MM.1S (cell line): ENCODE measurements around the gene TRIM28.

ENCODE experiments used
- DNase-seq: peaks from one replicate; pipeline ENCODE4 v3.0.0-alpha.2; 2015
- H2AFZ ChIP-seq: fragments of 300-600 bp; sonication (generic); 2 replicates; pipeline ENCODE4 v1.6.0; 2016; ENCODE audit warnings: antibody characterized with exemption, low read length
- H3F3A ChIP-seq: fragments of 300-600 bp; sonication (generic); 2 replicates; pipeline ENCODE4 v1.6.1; 2016; ENCODE audit warnings: mild to moderate bottlenecking, antibody characterized with exemption, low read length, moderate library complexity, mixed read lengths; ENCODE audit not compliant: insufficient read depth
- H3K27ac ChIP-seq: fragments of 300-600 bp; sonication (generic); 2 replicates; pipeline ENCODE4 v1.5.1; 2016; ENCODE audit warnings: mild to moderate bottlenecking, low read length
- H3K27me3 ChIP-seq: fragments of 300-600 bp; sonication (generic); replicated peaks from 2 replicates; pipeline ENCODE4 v1.6.0; 2016; ENCODE audit warnings: low read length; ENCODE audit not compliant: insufficient read depth
- H3K36me3 ChIP-seq: fragments of 300-600 bp; sonication (generic); replicated peaks from 2 replicates; pipeline ENCODE4 v1.6.1; 2016; ENCODE audit warnings: mild to moderate bottlenecking, low read length, mixed read lengths; ENCODE audit not compliant: insufficient read depth
- H3K4me1 ChIP-seq: fragments of 300-600 bp; sonication (generic); 2 replicates; pipeline ENCODE4 v1.6.1; 2016; ENCODE audit warnings: low read length, mixed read lengths
- H3K4me2 ChIP-seq: fragments of 300-600 bp; sonication (generic); 2 replicates; pipeline ENCODE4 v1.6.0; 2016; ENCODE audit warnings: low read depth, low read length
- H3K4me3 ChIP-seq: fragments of 300-600 bp; sonication (generic); 2 replicates; pipeline ENCODE4 v1.5.1; 2016; ENCODE audit warnings: low read length, mixed read lengths
- H3K79me2 ChIP-seq: fragments of 300-600 bp; sonication (generic); 2 replicates; pipeline ENCODE4 v1.6.1; 2016; ENCODE audit warnings: mixed run types, low read length, mixed read lengths
- H3K9ac ChIP-seq: fragments of 300-600 bp; sonication (generic); 2 replicates; pipeline ENCODE4 v1.6.1; 2016; ENCODE audit warnings: low read length, mixed read lengths
- H3K9me2 ChIP-seq: fragments of 300-600 bp; sonication (generic); replicated peaks from 2 replicates; pipeline ENCODE4 v1.6.1; 2016; ENCODE audit warnings: mild to moderate bottlenecking, low read length, mixed read lengths; ENCODE audit not compliant: insufficient read depth
- H3K9me3 ChIP-seq: fragments of 300-600 bp; sonication (generic); replicated peaks from 2 replicates; pipeline ENCODE4 v1.6.1; 2016; ENCODE audit warnings: mild to moderate bottlenecking, low read length, mixed read lengths; ENCODE audit not compliant: insufficient read depth
- H4K20me1 ChIP-seq: fragments of 300-600 bp; sonication (generic); 2 replicates; pipeline ENCODE4 v1.6.1; 2016; ENCODE audit warnings: mild to moderate bottlenecking, low read length, moderate library complexity, mixed read lengths; ENCODE audit not compliant: insufficient read depth
- EZH2 ChIP-seq: fragments of 300-600 bp; sonication (generic); optimal IDR thresholded peaks from 2 replicates; pipeline ENCODE3; 2017; ENCODE audit warnings: low read depth, mild to moderate bottlenecking, antibody characterized with exemption, low read length, mixed read lengths
- EZH2phosphoT487 ChIP-seq: fragments of 300-600 bp; sonication (generic); IDR thresholded peaks from 2 replicates; pipeline ENCODE4 v1.6.1; 2018; ENCODE audit warnings: antibody characterized with exemption, low read length
- TF ChIP-seq, protein P1 (sequence below): fragments of 300-600 bp; sonication (generic); IDR thresholded peaks from 2 replicates; pipeline ENCODE4 v1.5.1; 2016; ENCODE audit warnings: antibody characterized with exemption, low read length, mixed read lengths

TRIM28 gene

DNA sequence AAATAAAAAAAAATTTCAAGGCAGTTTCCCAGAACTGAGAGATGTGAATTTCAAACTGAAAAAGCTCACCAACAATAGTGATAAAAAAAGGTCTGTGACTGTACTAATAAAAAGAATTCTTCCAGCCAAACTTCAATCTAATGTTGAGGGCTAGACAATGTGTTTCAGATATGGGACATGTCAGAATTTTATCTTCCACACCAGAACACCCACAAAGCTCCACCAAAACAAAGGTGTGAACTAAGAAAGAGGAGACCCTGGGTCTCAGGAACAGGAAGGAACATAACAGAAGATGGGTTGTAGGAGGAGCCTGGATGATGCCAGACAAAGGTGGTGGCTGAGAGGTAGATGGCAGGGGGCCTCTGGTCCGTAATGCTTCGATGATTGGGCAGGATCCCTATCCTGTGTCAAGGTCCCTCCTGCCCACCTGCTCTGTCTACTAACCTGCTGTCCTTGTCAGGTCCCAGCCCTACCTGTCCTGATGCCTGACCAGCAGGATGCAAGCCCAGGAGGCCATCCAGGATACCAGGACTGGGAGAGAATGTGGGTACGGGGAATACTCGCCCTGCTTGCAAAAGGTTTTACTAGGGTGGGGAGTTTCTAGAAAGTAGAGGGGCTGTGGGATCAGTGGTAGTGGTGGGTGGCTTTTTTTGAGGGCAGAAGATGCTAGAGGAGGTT is 24.7 kb downstream of the TRIM28 start:
- Histone ChIP-seq H3K4me1 (0 out of 2 replicates have a peak, but pooled peaks cover 7% of the 10 kb centered on the region), H3K4me3 (no peak overlapping the region), H3K27ac (no peak overlapping the region), H3K27me3 (no peaks in the 10 kb centered on the region), H3K4me2 (no peak overlapping the region), H3K79me2 (0 out of 2 replicates have a peak, but pooled peaks cover 11% of the 10 kb centered on the region), H3K9ac (no peak overlapping the region), H3K9me3 (no peaks in the 10 kb centered on the region), H2AFZ (no peak overlapping the region), H3K36me3 (no peaks in the 10 kb centered on the region), H3K9me2 (no peaks in the 10 kb centered on the region), H4K20me1 (no peaks in the 10 kb centered on the region), H3F3A (peaks cover 1% of the 10 kb centered on the region)
- TF ChIP-seq EZH2phosphoT487: no peak
- TF ChIP-seq EZH2: no peak
- TF ChIP-seq, protein P1, sequence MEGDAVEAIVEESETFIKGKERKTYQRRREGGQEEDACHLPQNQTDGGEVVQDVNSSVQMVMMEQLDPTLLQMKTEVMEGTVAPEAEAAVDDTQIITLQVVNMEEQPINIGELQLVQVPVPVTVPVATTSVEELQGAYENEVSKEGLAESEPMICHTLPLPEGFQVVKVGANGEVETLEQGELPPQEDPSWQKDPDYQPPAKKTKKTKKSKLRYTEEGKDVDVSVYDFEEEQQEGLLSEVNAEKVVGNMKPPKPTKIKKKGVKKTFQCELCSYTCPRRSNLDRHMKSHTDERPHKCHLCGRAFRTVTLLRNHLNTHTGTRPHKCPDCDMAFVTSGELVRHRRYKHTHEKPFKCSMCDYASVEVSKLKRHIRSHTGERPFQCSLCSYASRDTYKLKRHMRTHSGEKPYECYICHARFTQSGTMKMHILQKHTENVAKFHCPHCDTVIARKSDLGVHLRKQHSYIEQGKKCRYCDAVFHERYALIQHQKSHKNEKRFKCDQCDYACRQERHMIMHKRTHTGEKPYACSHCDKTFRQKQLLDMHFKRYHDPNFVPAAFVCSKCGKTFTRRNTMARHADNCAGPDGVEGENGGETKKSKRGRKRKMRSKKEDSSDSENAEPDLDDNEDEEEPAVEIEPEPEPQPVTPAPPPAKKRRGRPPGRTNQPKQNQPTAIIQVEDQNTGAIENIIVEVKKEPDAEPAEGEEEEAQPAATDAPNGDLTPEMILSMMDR: no peak
- no peak for DNase-seq

DNA sequence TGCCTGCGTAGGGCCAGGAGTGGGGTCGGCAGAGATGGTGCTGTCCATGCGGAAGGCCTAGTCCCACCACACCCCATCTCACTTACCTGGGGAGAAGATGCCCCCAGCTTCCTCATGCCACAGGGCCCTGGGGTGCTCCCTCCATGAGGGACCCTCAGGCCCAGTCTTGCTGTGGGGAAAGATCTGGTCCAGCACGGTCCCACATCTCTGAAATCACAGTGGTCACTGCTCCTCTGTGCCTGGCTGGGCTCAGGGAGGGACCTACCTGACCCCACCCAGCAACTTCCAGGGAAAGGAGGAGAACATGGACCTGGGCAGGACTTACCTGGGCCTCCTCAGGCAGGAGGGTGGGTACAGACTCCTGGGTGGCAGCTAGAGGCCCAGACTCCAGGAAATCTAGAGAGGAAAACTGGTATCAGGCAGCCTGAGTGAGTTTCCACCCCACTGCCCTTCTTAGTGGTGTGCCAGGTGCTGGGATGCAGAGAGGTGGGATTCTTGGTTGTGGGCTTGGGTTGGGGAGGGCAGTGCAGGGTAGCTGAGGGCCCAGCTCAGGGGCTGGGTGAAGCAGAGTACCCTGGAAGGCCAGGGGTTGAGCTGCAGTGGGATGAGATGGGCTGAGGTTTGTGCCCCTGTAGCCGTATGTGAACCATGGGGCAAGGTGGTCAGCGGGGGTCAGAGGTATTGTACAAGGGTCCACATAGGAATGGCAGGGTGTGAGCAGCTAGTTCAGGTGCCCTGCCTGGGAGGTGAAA is 25.5 kb downstream of the TRIM28 start:
- no peak for TF ChIP-seq EZH2phosphoT487
- TF ChIP-seq, protein P1: no peak

DNA sequence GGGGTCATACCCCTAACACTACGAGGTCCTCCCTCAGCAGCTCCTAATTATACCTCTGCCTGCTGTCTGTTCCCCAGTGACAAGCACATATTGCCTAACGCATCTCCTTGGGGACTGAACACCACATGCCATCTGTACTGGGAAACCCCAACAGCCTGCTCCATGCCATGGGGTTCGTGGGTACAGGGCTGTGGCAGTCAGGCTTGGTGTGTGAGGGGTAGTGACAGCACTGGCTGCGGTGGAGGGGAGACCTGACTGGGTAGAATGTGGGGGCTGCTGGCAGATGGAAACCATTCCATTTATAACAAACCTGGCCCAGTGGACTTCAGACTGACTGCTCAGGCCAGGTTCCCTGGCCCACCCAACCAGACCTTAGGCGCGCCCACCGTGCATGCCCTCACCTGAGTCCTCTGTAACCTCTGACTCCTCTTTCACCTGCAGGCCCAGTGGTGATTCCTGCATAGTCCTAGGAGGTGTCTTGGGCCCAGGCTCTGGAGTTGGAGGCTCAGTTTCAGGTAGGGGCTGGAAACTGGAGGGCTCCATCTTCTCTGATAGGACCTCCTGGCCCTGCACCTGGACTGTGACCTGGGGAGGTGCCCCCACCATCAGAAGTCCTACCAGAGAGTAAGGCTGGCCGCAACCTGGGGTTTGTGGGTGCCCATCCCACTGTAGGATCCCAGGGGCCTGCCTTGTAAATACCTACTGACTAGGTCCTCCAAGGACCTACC is 26.2 kb downstream of the TRIM28 start:
- Histone ChIP-seq H3K4me2 (no peak overlapping the region), H2AFZ (no peak overlapping the region), H3K9me3 (no peaks in the 10 kb centered on the region), H3K4me3 (no peak overlapping the region), H3K36me3 (no peaks in the 10 kb centered on the region), H3K27ac (no peak overlapping the region), H3K4me1 (peaks cover 15% of the 10 kb centered on the region), H3F3A (peaks cover 12% of the 10 kb centered on the region), H4K20me1 (no peaks in the 10 kb centered on the region), H3K9ac (no peak overlapping the region), H3K79me2 (0 out of 2 replicates have a peak, but pooled peaks cover 11% of the 10 kb centered on the region), H3K9me2 (no peaks in the 10 kb centered on the region), H3K27me3 (no peaks in the 10 kb centered on the region)
- TF ChIP-seq EZH2 (no peak), EZH2phosphoT487 (no peak)
- TF ChIP-seq, protein P1: no peak
- no peak for DNase-seq

More for the DNA sequence above, 25.5 kb downstream of the TRIM28 start:
- Histone ChIP-seq H3K4me3 (no peak overlapping the region), H3K4me1 (peaks cover 12% of the 10 kb centered on the region), H3K27me3 (no peaks in the 10 kb centered on the region), H3K9me2 (no peaks in the 10 kb centered on the region), H3K4me2 (no peak overlapping the region), H2AFZ (no peak overlapping the region), H3K79me2 (0 out of 2 replicates have a peak, but pooled peaks cover 11% of the 10 kb centered on the region), H3K9me3 (no peaks in the 10 kb centered on the region), H3K36me3 (no peaks in the 10 kb centered on the region), H3K9ac (no peak overlapping the region), H3K27ac (no peak overlapping the region), H3F3A (peaks cover 9% of the 10 kb centered on the region), H4K20me1 (no peaks in the 10 kb centered on the region)
- no peak for DNase-seq
